HCT116 (cell line): Measurements from ENCODE around the gene NETO1. TPM values are rescaled to one million over a fixed set of nuclear protein-coding genes. Genes with fewer than 3 reads are reported as not detected.

Experiments used
- ATAC-seq: fragments of 200-7000 bp; cut with Tn5 transposase; 2 replicates; pipeline ENCODE4 v1.9.1; 2020; ENCODE audit warnings: mild to moderate bottlenecking, moderate library complexity
- BruUV-seq: library from RNA; stranded (reverse); fragments of 400-500 nt; replicated peaks from 2 replicates; lab custom pipeline; 2021; lab: Mats Ljungman, UMichigan
- CTCF ChIA-PET: fragments of 300-600 bp; sonication (Branson Sonifier 250); formaldehyde crosslinking; loops from one replicate; lab custom pipeline; 2021; ENCODE audit warnings: antibody characterized with exemption; lab: Charles Lee
- POLR2A ChIA-PET: fragments of 300-600, 350-600 bp; sonication (Branson Sonifier 250); formaldehyde crosslinking; loops from one replicate; lab custom pipeline; 2021; ENCODE audit warnings: antibody characterized with exemption; lab: Charles Lee
- RAD21 ChIA-PET, 2 experiments: fragments of 300-600 bp; sonication (Branson Sonifier 250); formaldehyde crosslinking; loops; one replicate each; lab custom pipeline; 2023; ENCODE audit warnings: low total read pairs in 2 of 2; ENCODE audit not compliant: uncharacterized antibody in 2 of 2, unreplicated experiment in 2 of 2, low non-redundant PET in 1 of 2; lab: Charles Lee
- DNase-seq: peaks from one replicate; pipeline ENCODE4 v3.0.0-alpha.2; 2010; ENCODE audit warnings: low read depth, low spot score
- H2AFZ ChIP-seq: fragments of 200-600 bp; shearing (Covaris generic), sonication (generic); 2 replicates; pipeline ENCODE4 v1.6.1; 2017; ENCODE audit warnings: low read depth, mixed run types, mixed read lengths, antibody characterized with exemption, low read length; ENCODE audit not compliant: poor library complexity, severe bottlenecking
- H3K27ac ChIP-seq: 2 replicates; pipeline ENCODE4 v1.5.1; 2012; ENCODE audit warnings: low read depth, low read length
- H3K27me3 ChIP-seq: fragments of 200-600 bp; sonication (generic); 2 replicates; pipeline ENCODE4 v1.6.1; 2016; ENCODE audit warnings: mixed run types, low read length, mixed read lengths; ENCODE audit not compliant: insufficient read depth
- H3K36me3 ChIP-seq, 2 experiments: fragments of 200-500 bp in 1 of 2; fragments of 200-600 bp in 1 of 2; sonication (Bioruptor generic) in 1 of 2; sonication (generic) in 1 of 2; 2 replicates each; pipeline versions ENCODE4 v1.5.1 to v1.6.1; 2014 to 2016; ENCODE audit warnings: low read length in 2 of 2, inconsistent platforms in 1 of 2, mixed read lengths in 1 of 2, mixed run types in 1 of 2; ENCODE audit not compliant: insufficient read depth in 2 of 2, control insufficient read depth in 1 of 2
- H3K4me1 ChIP-seq, 2 experiments: fragments of 200-600 bp in 1 of 2; sonication (generic) in 1 of 2; 2 replicates each; pipeline versions ENCODE4 v1.5.1 to v1.6.1; 2012 to 2017; ENCODE audit warnings: low read length in 2 of 2, inconsistent platforms in 1 of 2, mild to moderate bottlenecking in 1 of 2, mixed read lengths in 1 of 2, mixed run types in 1 of 2, moderate library complexity in 1 of 2; ENCODE audit not compliant: insufficient read depth in 2 of 2, control insufficient read depth in 1 of 2
- H3K4me2 ChIP-seq: fragments of 200-600 bp; sonication (generic); 2 replicates; pipeline ENCODE4 v1.6.1; 2017; ENCODE audit warnings: mixed run types, low read length, mixed read lengths
- H3K4me3 ChIP-seq, 2 experiments: fragments of 200-600 bp in 1 of 2; sonication (generic) in 1 of 2; replicated peaks in 1 of 2; 2 replicates each; pipeline ENCODE4 v1.5.1; 2011 to 2016; ENCODE audit warnings: low read length in 2 of 2, control low read depth in 1 of 2, low read depth in 1 of 2, mild to moderate bottlenecking in 1 of 2, mixed read lengths in 1 of 2, mixed run types in 1 of 2
- H3K79me2 ChIP-seq: fragments of 200-600 bp; sonication (generic); 2 replicates; pipeline ENCODE4 v1.6.1; 2017; ENCODE audit warnings: mild to moderate bottlenecking, mixed run types, low read length, moderate library complexity, mixed read lengths; ENCODE audit not compliant: insufficient read depth
- H3K9ac ChIP-seq: fragments of 200-600 bp; sonication (generic); 2 replicates; pipeline ENCODE4 v1.6.1; 2016; ENCODE audit warnings: low read length, mixed read lengths
- H3K9me2 ChIP-seq: fragments of 200-600 bp; sonication (generic), shearing (Covaris generic); 2 replicates; pipeline ENCODE4 v1.6.1; 2017; ENCODE audit warnings: mixed run types, mild to moderate bottlenecking, moderate library complexity; ENCODE audit not compliant: insufficient read depth
- H3K9me3 ChIP-seq, 2 experiments: fragments of 200-500 bp in 1 of 2; fragments of 200-600 bp in 1 of 2; sonication (Bioruptor generic) in 1 of 2; sonication (generic) in 1 of 2; 2 replicates each; pipeline ENCODE4 v1.6.1; 2014 to 2017; ENCODE audit warnings: low read length in 2 of 2, mixed read lengths in 2 of 2, inconsistent platforms in 1 of 2, low read depth in 1 of 2, mild to moderate bottlenecking in 1 of 2, mixed run types in 1 of 2, moderate library complexity in 1 of 2; ENCODE audit not compliant: control insufficient read depth in 1 of 2, insufficient read depth in 1 of 2
- H4K20me1 ChIP-seq: fragments of 200-600 bp; sonication (generic), shearing (Covaris generic); 2 replicates; pipeline ENCODE4 v1.6.1; 2017; ENCODE audit warnings: mixed run types, mild to moderate bottlenecking, moderate library complexity; ENCODE audit not compliant: insufficient read depth
- CTCF ChIP-seq, 3 experiments: fragments of 200-600 bp in 1 of 3; sonication (generic) in 1 of 3; IDR thresholded peaks in 2 of 3; conservative IDR thresholded peaks in 1 of 3; 2 replicates each; pipeline ENCODE4 v1.5.1; 2012 to 2017; ENCODE audit warnings: low read depth in 2 of 3, low read length in 2 of 3, antibody characterized with exemption in 1 of 3, borderline replicate concordance in 1 of 3, control low read depth in 1 of 3, mild to moderate bottlenecking in 1 of 3, mixed read lengths in 1 of 3, mixed run types in 1 of 3, moderate library complexity in 1 of 3; ENCODE audit not compliant: insufficient read depth in 1 of 3
- EGR1 ChIP-seq: IDR thresholded peaks from 2 replicates; pipeline ENCODE4 v1.6.1; 2012; ENCODE audit warnings: low read depth
- EZH2 ChIP-seq: fragments of 200-600 bp; sonication (generic); IDR thresholded peaks from 2 replicates; pipeline ENCODE4 v1.6.1; 2017; ENCODE audit warnings: antibody characterized with exemption, mixed run types
- MAX ChIP-seq: IDR thresholded peaks from 2 replicates; pipeline ENCODE4 v1.6.1; 2012
- POLR2AphosphoS5 ChIP-seq: IDR thresholded peaks from 2 replicates; pipeline ENCODE4 v1.6.1; 2011; ENCODE audit warnings: mild to moderate bottlenecking, low read depth, low read length, moderate library complexity
- RAD21 ChIP-seq: IDR thresholded peaks from 2 replicates; pipeline ENCODE4 v1.6.1; 2012; ENCODE audit warnings: low read depth, mild to moderate bottlenecking
- SP1 ChIP-seq: IDR thresholded peaks from 2 replicates; pipeline ENCODE4 v1.6.1; 2012; ENCODE audit warnings: low read depth
- ZFX ChIP-seq: fragments of 450-650 bp; IDR thresholded peaks from 2 replicates; pipeline ENCODE4 v1.6.1; 2017
- intact Hi-C: fragments of 100-400 bp; cut with micrococcal nuclease; formaldehyde crosslinking; loops from 2 replicates; pipeline ENCODE4 v1.10.0; 2022
- total RNA-seq: library from RNA; stranded (reverse); gene quantifications from one replicate; pipeline ENCODE4 v1.2.1, GENCODE V29; 2021; ENCODE audit not compliant: unreplicated experiment

Gene NETO1
- total RNA-seq, 1 experiment from 2014 or later: not detected

GRCh38 chr18:72819050-72819449 lies 48.7 kb downstream of the NETO1 start:
- no peak overlapping the region for H3K27ac ChIP-seq
- no peak overlapping the region for H3K4me2 ChIP-seq
- POLR2A ChIA-PET: no interaction called here
- H2AFZ ChIP-seq: no peak overlapping the region
- no peaks in the 10 kb centered on the region for H4K20me1 ChIP-seq
- RAD21 ChIA-PET: no interaction called here
- no peaks in the 10 kb centered on the region for H3K79me2 ChIP-seq
- intact Hi-C loops: no loop called here
- CTCF ChIA-PET: no interaction called here
- no peaks in the 10 kb centered on the region for H3K4me1 ChIP-seq
- TF ChIP-seq RAD21 (no peak), SP1 (no peak), MAX (no peak), ZFX (no peak), EZH2 (no peak), POLR2AphosphoS5 (no peak)
- no peak overlapping the region for H3K9ac ChIP-seq
- BruUV-seq: no TSS peak
- H3K9me3 ChIP-seq: peaks cover 9 to 37% of the 10 kb centered on the region in 2 experiments; a peak in 2 of 4 replicates
- DNase-seq (no peak), ATAC-seq (no peak)
- no peaks in the 10 kb centered on the region for H3K9me2 ChIP-seq
- no peak overlapping the region for H3K4me3 ChIP-seq
- H3K27me3 ChIP-seq: no peaks in the 10 kb centered on the region
- no peaks in the 10 kb centered on the region for H3K36me3 ChIP-seq

GRCh38 chr18:72811047-72811446 lies 56.7 kb downstream of the NETO1 start:
- no peak overlapping the region for H3K4me2 ChIP-seq
- TF ChIP-seq EGR1 (no peak), CTCF (IDR thresholded peaks at IDR 0.05 in 2 of 3, conservative IDR thresholded peaks at IDR 0.05 in 1 of 3; ENCODE audit: borderline replicate concordance in 1 of 3, insufficient read depth in 1 of 3, low read depth in 2 of 3, low read length in 2 of 3) (no peak)
- TF ChIP-seq, all 23 proteins: peak for 0
- no peaks in the 10 kb centered on the region for H3K9me2 ChIP-seq
- ATAC-seq: no peak
- no peaks in the 10 kb centered on the region for H3K27me3 ChIP-seq
- peaks cover 0 to 19% of the 10 kb centered on the region in 2 experiments; a peak in 2 of 4 replicates for H3K9me3 ChIP-seq
- no peak overlapping the region for H3K9ac ChIP-seq
- ChIA-PET POLR2A (no interaction called here), RAD21 (no interaction called here), CTCF (no interaction called here)
- no peak for DNase-seq
- no peak overlapping the region for H3K27ac ChIP-seq
- H3K36me3 ChIP-seq: no peaks in the 10 kb centered on the region
- no peak overlapping the region for H3K4me3 ChIP-seq
- H3K4me1 ChIP-seq: no peaks in the 10 kb centered on the region
- H2AFZ ChIP-seq: no peak overlapping the region
- H4K20me1 ChIP-seq: no peaks in the 10 kb centered on the region
- H3K79me2 ChIP-seq: no peaks in the 10 kb centered on the region
- BruUV-seq: no TSS peak
- intact Hi-C loops: no loop called here
